ENCODE data around the gene SHROOM2.
A peak's percentile ranks its signal among the peaks of the same experiment; 100 is the strongest.

SHROOM2 gene

GRCh38 chrX:9906919-9907318, 120.7 kb downstream of the SHROOM2 start:
- DNase-seq: no peak

GRCh38 chrX:9907645-9908387, 121.6 kb downstream of the SHROOM2 start:
- no peak for DNase-seq

GRCh38 chrX:9909254-9909653, 123.0 kb downstream of the SHROOM2 start:
- no peak for DNase-seq

GRCh38 chrX:9911487-9911886, 125.3 kb downstream of the SHROOM2 start:
- DNase-seq: no peak

GRCh38 chrX:9912351-9913145, 126.3 kb downstream of the SHROOM2 start:
- DNase-seq: no peak

- DNase-seq: no peak
Observed at GRCh38 chrX:9913146-9913433, 126.9 kb downstream of the SHROOM2 start.

GRCh38 chrX:9917861-9918260, 131.6 kb downstream of the SHROOM2 start:
- no peak for DNase-seq

- DNase-seq: no peak
Observed at GRCh38 chrX:9919632-9920172, 133.5 kb downstream of the SHROOM2 start.

GRCh38 chrX:9921407-9921806, 135.2 kb downstream of the SHROOM2 start:
- no peak for DNase-seq

- no peak for DNase-seq
Observed at GRCh38 chrX:9923357-9923756, 137.1 kb downstream of the SHROOM2 start.

- no peak for DNase-seq
Observed at GRCh38 chrX:9926002-9926401, 139.8 kb downstream of the SHROOM2 start.

GRCh38 chrX:9927698-9928482, 141.7 kb downstream of the SHROOM2 start:
- no peak for DNase-seq

- DNase-seq: no peak
Observed at GRCh38 chrX:9935436-9935835, 149.2 kb downstream of the SHROOM2 start.

- DNase-seq: no peak
Observed at GRCh38 chrX:9937761-9938160, 151.5 kb downstream of the SHROOM2 start.

- DNase-seq: no peak
Observed at GRCh38 chrX:9938516-9938915, 152.3 kb downstream of the SHROOM2 start.

GRCh38 chrX:9940421-9940820, 154.2 kb downstream of the SHROOM2 start:
- DNase-seq: no peak

GRCh38 chrX:9942086-9942485, 155.9 kb downstream of the SHROOM2 start:
- peak; percentile 77 for DNase-seq

GRCh38 chrX:9943420-9943819, 157.2 kb downstream of the SHROOM2 start:
- DNase-seq: no peak

GRCh38 chrX:9947131-9947794, 161.0 kb downstream of the SHROOM2 start:
- DNase-seq: no peak

- DNase-seq: no peak
Observed at GRCh38 chrX:9948406-9948805, 162.2 kb downstream of the SHROOM2 start.

GRCh38 chrX:9952300-9952699, 166.1 kb downstream of the SHROOM2 start:
- DNase-seq: no peak

- DNase-seq: no peak
Observed at GRCh38 chrX:9953396-9953795, 167.2 kb downstream of the SHROOM2 start.

GRCh38 chrX:9955506-9955905, 169.3 kb downstream of the SHROOM2 start:
- DNase-seq: no peak
